OCI-LY3 (cell line): Measurements from ENCODE around the gene CD38.
A peak's percentile ranks its signal among the peaks of the same experiment; 100 is the strongest.

Experiments used
- H2AFZ ChIP-seq: fragments of 200-600, 300-600 bp; shearing (Covaris generic); 2 replicates; pipeline ENCODE4 v1.6.0; 2014; ENCODE audit warnings: antibody characterized with exemption, low read depth, low read length
- H3K27ac ChIP-seq: fragments of 200-600, 300-600 bp; sonication (generic); 2 replicates; pipeline ENCODE4 v1.5.1; 2014; ENCODE audit warnings: mild to moderate bottlenecking, low read length, moderate library complexity, mixed read lengths
- H3K27me3 ChIP-seq: fragments of 200-600, 300-600 bp; sonication (generic); 2 replicates; pipeline ENCODE4 v1.6.1; 2014; ENCODE audit warnings: low read depth, low read length, mixed read lengths
- H3K36me3 ChIP-seq: fragments of 200-600, 300-600 bp; sonication (generic); replicated peaks from 2 replicates; pipeline ENCODE3; 2014; ENCODE audit warnings: low read depth, low read length, mixed read lengths
- H3K4me1 ChIP-seq: fragments of 300-600, 200-600 bp; sonication (generic); 2 replicates; pipeline ENCODE4 v1.6.1; 2014; ENCODE audit warnings: low read length, mixed read lengths
- H3K4me2 ChIP-seq: fragments of 200-600, 300-600 bp; sonication (generic); 2 replicates; pipeline ENCODE4 v1.6.1; 2014; ENCODE audit warnings: low read length, mixed read lengths
- H3K4me3 ChIP-seq: fragments of 300-600, 200-600 bp; sonication (generic); 2 replicates; pipeline ENCODE4 v1.5.1; 2014; ENCODE audit warnings: antibody characterized with exemption, mild to moderate bottlenecking, low read length, moderate library complexity
- H3K79me2 ChIP-seq: fragments of 300-600, 200-600 bp; shearing (Covaris generic); 2 replicates; pipeline ENCODE4 v1.6.1; 2014; ENCODE audit warnings: mild to moderate bottlenecking, low read length, mixed read lengths
- H3K9ac ChIP-seq: fragments of 300-600, 200-600 bp; shearing (Covaris generic); 2 replicates; pipeline ENCODE4 v1.6.0; 2014; ENCODE audit warnings: mild to moderate bottlenecking, low read length, moderate library complexity
- H3K9me3 ChIP-seq: fragments of 200-600, 300-600 bp; shearing (Covaris generic); 2 replicates; pipeline ENCODE4 v1.6.1; 2014; ENCODE audit warnings: low read length, mixed read lengths; ENCODE audit not compliant: insufficient read depth
- H4K20me1 ChIP-seq: fragments of 200-600, 300-600 bp; sonication (generic); 2 replicates; pipeline ENCODE4 v1.6.1; 2016; ENCODE audit warnings: low read length, mixed read lengths; ENCODE audit not compliant: insufficient read depth
- EZH2phosphoT487 ChIP-seq: fragments of 200-600 bp; shearing (Covaris generic); IDR thresholded peaks from 2 replicates; pipeline ENCODE4 v1.6.1; 2018; ENCODE audit warnings: antibody characterized with exemption, mixed run types, low read depth
- TF ChIP-seq, protein P1 (sequence below): fragments of 200-600, 300-600 bp; sonication (generic); IDR thresholded peaks from 2 replicates; pipeline ENCODE4 v1.5.1; 2014; ENCODE audit warnings: antibody characterized with exemption, low read length, low read depth

Gene CD38

DNA sequence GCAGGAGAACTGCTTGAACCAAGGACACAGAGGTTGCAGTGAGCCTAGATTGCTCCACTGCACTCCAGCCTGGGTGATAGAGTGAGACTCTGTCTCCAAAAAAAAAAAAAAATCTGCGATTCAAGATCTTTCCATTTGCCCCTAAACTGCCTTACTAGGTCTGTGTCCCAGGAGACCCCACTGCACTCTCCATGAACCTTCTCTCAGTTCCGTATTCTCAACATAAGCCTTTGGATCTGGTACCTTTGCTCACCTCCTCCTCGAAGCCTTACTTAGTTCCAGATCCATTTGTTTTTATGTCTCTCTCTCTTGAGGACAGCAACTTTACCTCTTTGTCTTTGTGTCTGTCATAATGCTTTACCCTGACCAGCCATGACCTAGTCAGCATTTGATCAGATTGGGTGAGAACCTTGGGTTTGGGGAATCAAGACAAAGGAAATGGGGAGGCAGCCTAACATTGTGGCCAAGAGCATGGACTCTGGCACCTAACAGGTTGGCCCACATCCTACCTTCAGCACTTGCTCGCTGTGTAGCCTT, 41.5 kb upstream of the CD38 start:
- TF ChIP-seq EZH2phosphoT487: no peak
- Histone ChIP-seq H4K20me1 (no peaks in the 10 kb centered on the region), H3K27me3 (no peaks in the 10 kb centered on the region), H3K9me3 (peaks cover 7% of the 10 kb centered on the region; the same call in 1 of the 2 replicates), H3K79me2 (no peaks in the 10 kb centered on the region), H3K9ac (no peak overlapping the region), H3K4me3 (no peak overlapping the region), H3K36me3 (no peaks in the 10 kb centered on the region), H2AFZ (no peak overlapping the region), H3K4me1 (peaks cover 12% of the 10 kb centered on the region), H3K4me2 (no peak overlapping the region), H3K27ac (no peak overlapping the region)

DNA sequence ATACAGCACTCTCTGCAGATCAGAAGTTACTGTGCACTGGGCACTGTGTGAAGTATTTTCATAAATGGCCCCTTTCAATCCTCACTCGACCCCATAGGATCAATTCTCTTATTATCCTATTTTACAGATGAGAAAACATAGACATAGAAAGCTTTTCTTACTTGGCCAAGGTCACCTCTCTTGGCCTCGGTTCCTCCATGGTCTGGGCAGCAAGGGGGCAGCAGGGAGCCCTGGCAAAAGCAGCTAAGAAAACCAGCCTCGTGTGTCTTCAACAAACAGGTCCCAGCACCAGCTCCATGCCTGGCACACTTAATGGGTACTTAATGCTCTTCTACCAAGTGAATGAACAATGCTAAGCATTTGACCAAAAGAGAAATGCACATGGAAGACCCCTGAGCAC, 40.9 kb upstream of the CD38 start:
- Histone ChIP-seq H4K20me1 (no peaks in the 10 kb centered on the region), H3K9me3 (peaks cover 11% of the 10 kb centered on the region; the same call in 1 of the 2 replicates), H3K79me2 (no peaks in the 10 kb centered on the region), H3K4me1 (peaks cover 12% of the 10 kb centered on the region), H3K4me2 (no peak overlapping the region), H3K27me3 (no peaks in the 10 kb centered on the region), H3K4me3 (no peak overlapping the region), H3K9ac (no peak overlapping the region), H2AFZ (no peak overlapping the region), H3K36me3 (no peaks in the 10 kb centered on the region), H3K27ac (no peak overlapping the region)
- TF ChIP-seq, protein P1, sequence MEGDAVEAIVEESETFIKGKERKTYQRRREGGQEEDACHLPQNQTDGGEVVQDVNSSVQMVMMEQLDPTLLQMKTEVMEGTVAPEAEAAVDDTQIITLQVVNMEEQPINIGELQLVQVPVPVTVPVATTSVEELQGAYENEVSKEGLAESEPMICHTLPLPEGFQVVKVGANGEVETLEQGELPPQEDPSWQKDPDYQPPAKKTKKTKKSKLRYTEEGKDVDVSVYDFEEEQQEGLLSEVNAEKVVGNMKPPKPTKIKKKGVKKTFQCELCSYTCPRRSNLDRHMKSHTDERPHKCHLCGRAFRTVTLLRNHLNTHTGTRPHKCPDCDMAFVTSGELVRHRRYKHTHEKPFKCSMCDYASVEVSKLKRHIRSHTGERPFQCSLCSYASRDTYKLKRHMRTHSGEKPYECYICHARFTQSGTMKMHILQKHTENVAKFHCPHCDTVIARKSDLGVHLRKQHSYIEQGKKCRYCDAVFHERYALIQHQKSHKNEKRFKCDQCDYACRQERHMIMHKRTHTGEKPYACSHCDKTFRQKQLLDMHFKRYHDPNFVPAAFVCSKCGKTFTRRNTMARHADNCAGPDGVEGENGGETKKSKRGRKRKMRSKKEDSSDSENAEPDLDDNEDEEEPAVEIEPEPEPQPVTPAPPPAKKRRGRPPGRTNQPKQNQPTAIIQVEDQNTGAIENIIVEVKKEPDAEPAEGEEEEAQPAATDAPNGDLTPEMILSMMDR: peak; percentile 28; the same call in 1 of the 2 replicates
- no peak for TF ChIP-seq EZH2phosphoT487

DNA sequence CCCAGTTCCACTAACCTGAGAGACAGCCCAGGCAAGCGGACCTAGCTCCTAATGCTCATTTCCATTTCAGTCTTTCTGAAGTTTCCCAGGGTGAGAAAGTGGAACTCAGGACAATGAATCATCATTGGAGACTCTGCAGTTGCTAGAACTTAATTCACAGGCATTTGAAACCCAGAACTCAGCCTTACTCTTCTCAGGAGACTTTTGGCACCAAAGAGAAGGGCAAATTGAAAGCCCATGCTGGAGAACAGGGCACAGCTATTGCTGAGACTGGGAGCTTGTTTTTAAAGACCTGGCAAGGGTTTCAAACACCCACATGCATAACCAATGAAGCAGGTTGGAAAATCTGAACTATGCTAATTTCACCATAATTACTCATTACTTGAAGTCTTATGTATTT, 39.3 kb upstream of the CD38 start:
- no peaks in the 10 kb centered on the region for H3K36me3 ChIP-seq
- peaks cover 17% of the 10 kb centered on the region; the same call in 1 of the 2 replicates for H3K9me3 ChIP-seq
- no peaks in the 10 kb centered on the region for H3K79me2 ChIP-seq
- no peaks in the 10 kb centered on the region for H4K20me1 ChIP-seq
- 0 out of 2 replicates have a peak overlapping the region, but pooled peaks have one; percentile 8 for H3K4me2 ChIP-seq
- peaks cover 12% of the 10 kb centered on the region for H3K4me1 ChIP-seq
- no peak overlapping the region for H3K9ac ChIP-seq
- TF ChIP-seq, protein P1: no peak
- TF ChIP-seq EZH2phosphoT487: no peak
- no peak overlapping the region for H2AFZ ChIP-seq
- no peaks in the 10 kb centered on the region for H3K27me3 ChIP-seq
- no peak overlapping the region for H3K4me3 ChIP-seq
- no peak overlapping the region for H3K27ac ChIP-seq

DNA sequence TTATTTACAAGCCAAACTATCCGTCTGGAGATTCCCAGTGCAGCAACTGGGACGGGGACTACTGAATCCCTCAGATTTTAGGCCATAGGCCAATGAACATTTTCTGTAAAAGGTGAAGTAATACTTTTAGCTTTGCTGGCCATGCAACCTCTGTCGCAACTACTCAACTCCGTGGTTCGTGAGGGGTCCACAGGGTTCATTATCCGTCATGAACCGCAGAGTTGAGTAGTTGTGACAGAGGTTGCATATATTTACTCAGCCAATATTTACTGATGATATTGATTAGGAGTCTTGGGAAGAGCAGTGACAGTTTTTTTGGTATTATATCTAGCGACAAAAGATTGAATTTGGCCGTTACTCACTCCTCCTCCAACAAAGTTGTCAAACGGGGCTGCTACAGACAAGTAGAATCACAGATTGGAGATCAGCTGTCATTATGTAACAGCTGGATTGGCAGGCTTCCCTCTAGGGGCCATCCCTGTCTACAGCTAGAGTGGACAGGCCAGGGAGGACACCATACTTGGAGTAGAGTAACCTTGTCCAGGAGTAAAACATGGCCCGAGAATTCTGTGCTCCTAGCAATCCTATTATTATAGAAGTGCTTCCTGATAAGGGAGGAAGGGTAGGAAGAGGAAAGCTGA, 37.2 kb upstream of the CD38 start:
- Histone ChIP-seq H3K79me2 (no peaks in the 10 kb centered on the region), H4K20me1 (no peaks in the 10 kb centered on the region), H3K27ac (no peak overlapping the region), H2AFZ (no peak overlapping the region), H3K4me2 (no peak overlapping the region), H3K9me3 (peaks cover 17% of the 10 kb centered on the region; the same call in 1 of the 2 replicates), H3K4me3 (no peak overlapping the region), H3K27me3 (no peaks in the 10 kb centered on the region), H3K9ac (no peak overlapping the region), H3K4me1 (peaks cover 12% of the 10 kb centered on the region), H3K36me3 (no peaks in the 10 kb centered on the region)
- TF ChIP-seq, protein P1: no peak
- TF ChIP-seq EZH2phosphoT487: no peak
